Glomerular visceral epithelial cell (primary cell): Measurements from ENCODE around the gene RPGRIP1L.
A peak's percentile ranks its signal among the peaks of the same experiment; 100 is the strongest.

Source experiments
- DNase-seq: peaks from one replicate; pipeline ENCODE4 v3.0.0-alpha.2; 2016; ENCODE audit errors: extremely low spot score

Gene RPGRIP1L

GRCh38 chr16:53703590-53704444, at the start of gene RPGRIP1L, which contains the start of gene FTO:
RPGRIP1L (minus strand) TSS chr16:53703859; CDS start chr16:53700723, 3,136 bp downstream.
FTO (plus strand) TSS chr16:53704156.
- peak; percentile 99 for DNase-seq

GRCh38 chr16:53753431-53753830, 49.8 kb upstream of the RPGRIP1L start:
- DNase-seq = no peak

GRCh38 chr16:53752560-53752959, 48.9 kb upstream of the RPGRIP1L start:
- DNase-seq = no peak

GRCh38 chr16:53745753-53746266, 42.2 kb upstream of the RPGRIP1L start:
- DNase-seq = peak; percentile 83

- peak; percentile 47 for DNase-seq
These were observed 41.4 kb upstream of the RPGRIP1L start for GRCh38 chr16:53745086-53745485.

- no peak for DNase-seq
These were observed 40.8 kb upstream of the RPGRIP1L start for GRCh38 chr16:53744449-53744848.

GRCh38 chr16:53743149-53743566, 39.5 kb upstream of the RPGRIP1L start:
- no peak for DNase-seq

GRCh38 chr16:53741546-53741945, 37.9 kb upstream of the RPGRIP1L start:
- DNase-seq = no peak

- no peak for DNase-seq
These were observed 37.4 kb upstream of the RPGRIP1L start for GRCh38 chr16:53740933-53741531.

- no peak for DNase-seq
These were observed 36.8 kb upstream of the RPGRIP1L start for GRCh38 chr16:53740476-53740875.

- no peak for DNase-seq
These were observed 33.9 kb upstream of the RPGRIP1L start for GRCh38 chr16:53737552-53737951.

GRCh38 chr16:53736297-53736696, 32.6 kb upstream of the RPGRIP1L start:
- no peak for DNase-seq

GRCh38 chr16:53734908-53735307, 31.2 kb upstream of the RPGRIP1L start:
- no peak for DNase-seq

- DNase-seq = no peak
These were observed 28.8 kb upstream of the RPGRIP1L start for GRCh38 chr16:53732296-53732929.

GRCh38 chr16:53730693-53731092, 27.0 kb upstream of the RPGRIP1L start:
- no peak for DNase-seq

GRCh38 chr16:53726625-53727024, 23.0 kb upstream of the RPGRIP1L start:
- peak; percentile 65 for DNase-seq

- no peak for DNase-seq
These were observed 17.4 kb upstream of the RPGRIP1L start for GRCh38 chr16:53721017-53721416.

GRCh38 chr16:53717577-53717976, 13.9 kb upstream of the RPGRIP1L start:
- no peak for DNase-seq

- DNase-seq = no peak
These were observed 11.3 kb upstream of the RPGRIP1L start for GRCh38 chr16:53715023-53715384.

GRCh38 chr16:53714205-53715022, 10.8 kb upstream of the RPGRIP1L start:
- no peak for DNase-seq

- no peak for DNase-seq
These were observed 9.9 kb upstream of the RPGRIP1L start for GRCh38 chr16:53713403-53714204.
